Measurements from ENCODE around the gene PLAA. TPM values are rescaled to one million over a fixed set of nuclear protein-coding genes. Genes with fewer than 3 reads are reported as not detected.
A peak's percentile ranks its signal among the peaks of the same experiment; 100 is the strongest.

The PLAA gene
- total and polyA plus RNA-seq, 2 donors from 2014 or later, result 12.0 to 26.9 TPM

DNA sequence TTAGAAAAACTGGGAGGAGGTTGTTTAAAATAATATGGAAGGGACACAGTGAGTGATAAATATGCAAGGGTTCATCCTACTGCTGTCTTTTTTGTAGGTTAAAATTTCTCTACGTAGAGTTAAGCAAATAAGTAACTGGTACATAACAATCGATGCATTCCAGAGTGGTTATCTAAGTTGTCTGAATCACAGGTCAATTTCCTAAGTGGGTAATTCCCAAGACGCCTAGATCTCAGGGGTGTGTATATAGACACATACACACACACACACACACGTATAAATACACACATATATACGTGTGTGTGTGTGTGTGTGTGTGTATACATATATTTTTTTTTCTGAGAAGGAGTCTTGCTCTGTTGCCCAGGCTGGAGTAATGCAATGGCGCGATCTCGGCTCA lies 76.8 kb downstream of the PLAA start:
- FAIRE-seq (no peak), DNase-seq (no peak)
- Histone ChIP-seq H3K36me3 (ENCODE audit: control insufficient read depth in 2 of 3, insufficient read depth in 3 of 3, low read length in 3 of 3) (no peaks in the 10 kb centered on the region), H3K27ac (ENCODE audit: low read depth in 2 of 2, low read length in 2 of 2) (no peak overlapping the region), H3K4me3 (ENCODE audit: low read length in 3 of 3) (no peak overlapping the region), H3K27me3 (ENCODE audit: control insufficient read depth, insufficient read depth, low read length) (no peaks in the 10 kb centered on the region), H3K9me3 (ENCODE audit: control insufficient read depth in 2 of 3, insufficient read depth in 1 of 3, low read length in 3 of 3) (no peaks in the 10 kb centered on the region), H3K9ac (ENCODE audit: low read length in 3 of 3) (no peak overlapping the region), H3K4me1 (ENCODE audit: control insufficient read depth in 2 of 3, insufficient read depth in 2 of 3, low read depth in 1 of 3, low read length in 3 of 3) (no peaks in the 10 kb centered on the region)
- no peak for TF ChIP-seq CTCF (IDR thresholded peaks at IDR 0.05; ENCODE audit: borderline replicate concordance, extremely low read depth, insufficient read depth)
- intact Hi-C loops (cut with DNase I), result no loop called here

GRCh38 chr9:26863074-26863473 lies 84.0 kb downstream of the PLAA start:
- Histone ChIP-seq H3K4me1 (ENCODE audit: control insufficient read depth in 2 of 3, insufficient read depth in 2 of 3, low read depth in 1 of 3, low read length in 3 of 3) (no peaks in the 10 kb centered on the region), H3K36me3 (ENCODE audit: control insufficient read depth in 2 of 3, insufficient read depth in 3 of 3, low read length in 3 of 3) (peaks cover 0 to 3% (median 0%) of the 10 kb centered on the region in 3 donors), H3K4me3 (ENCODE audit: low read length in 3 of 3) (no peak overlapping the region), H3K27ac (ENCODE audit: low read depth in 2 of 2, low read length in 2 of 2) (no peak overlapping the region), H3K9me3 (ENCODE audit: control insufficient read depth in 2 of 3, insufficient read depth in 1 of 3, low read length in 3 of 3) (no peaks in the 10 kb centered on the region), H3K9ac (ENCODE audit: low read length in 3 of 3) (no peak overlapping the region), H3K27me3 (ENCODE audit: control insufficient read depth, insufficient read depth, low read length) (no peaks in the 10 kb centered on the region)
- intact Hi-C loops (cut with DNase I), result no loop called here
- peak in 2 of 5 donors; percentile 32 to 33 for DNase-seq
- FAIRE-seq, result peak; percentile 92
- TF ChIP-seq CTCF (IDR thresholded peaks at IDR 0.05; ENCODE audit: borderline replicate concordance, extremely low read depth, insufficient read depth), result no peak

GRCh38 chr9:26856413-26857032 lies 90.5 kb downstream of the PLAA start:
- FAIRE-seq, result peak; percentile 52

More at GRCh38 chr9:26856413-26857032, 90.5 kb downstream of the PLAA start:
- TF ChIP-seq CTCF (IDR thresholded peaks at IDR 0.05; ENCODE audit: borderline replicate concordance, extremely low read depth, insufficient read depth), result peak; percentile 52
- H3K27ac ChIP-seq (ENCODE audit: low read depth in 2 of 2, low read length in 2 of 2), result no peak overlapping the region
- no peaks in the 10 kb centered on the region for H3K9me3 ChIP-seq (ENCODE audit: control insufficient read depth in 2 of 3, insufficient read depth in 1 of 3, low read length in 3 of 3)
- H3K4me1 ChIP-seq (ENCODE audit: control insufficient read depth in 2 of 3, insufficient read depth in 2 of 3, low read depth in 1 of 3, low read length in 3 of 3), result no peaks in the 10 kb centered on the region
- DNase-seq, result peak in 3 of 5 donors; percentile 25 to 69 (median 58)
- H3K9ac ChIP-seq (ENCODE audit: low read length in 3 of 3), result no peak overlapping the region
- intact Hi-C loops (cut with DNase I), result loop anchor here (10.0 kb wide), 1 partner anchor 62 kb away; no protein-coding TSS in a partner anchor
- H3K27me3 ChIP-seq (ENCODE audit: control insufficient read depth, insufficient read depth, low read length), result no peaks in the 10 kb centered on the region
- H3K4me3 ChIP-seq (ENCODE audit: low read length in 3 of 3), result no peak overlapping the region
- H3K36me3 ChIP-seq (ENCODE audit: control insufficient read depth in 2 of 3, insufficient read depth in 3 of 3, low read length in 3 of 3), result peaks cover 2 to 3% (median 3%) of the 10 kb centered on the region in 3 donors

Other genes with a start within 250 kb of the PLAA start
- gene CAAP1, start 54.4 kb downstream of the PLAA start, total RNA-seq, result 23.6 TPM
- gene CAAP1, start 54.4 kb downstream of the PLAA start, polyA plus RNA-seq (ENCODE audit: insufficient read depth, low read depth, low replicate concordance), result 15.2 TPM
- gene IFT74, start 9.2 kb upstream of the PLAA start, total RNA-seq, result 23.5 TPM
- 14.1 TPM for gene IFT74, start 9.2 kb upstream of the PLAA start, polyA plus RNA-seq (ENCODE audit: insufficient read depth, low read depth, low replicate concordance)
- 14.8 TPM for gene LRRC19, start 58.4 kb upstream of the PLAA start, total RNA-seq
- 17.6 TPM for gene LRRC19, start 58.4 kb upstream of the PLAA start, polyA plus RNA-seq (ENCODE audit: insufficient read depth, low read depth, low replicate concordance)
- gene TEK, start 162.0 kb upstream of the PLAA start, total RNA-seq, result 32.6 TPM
- 16.1 TPM for gene TEK, start 162.0 kb upstream of the PLAA start, polyA plus RNA-seq (ENCODE audit: insufficient read depth, low read depth, low replicate concordance)